GM21529 (cell line): Measurements from ENCODE around the gene PCSK2.

ENCODE experiments used
- ATAC-seq: cut with Tn5 transposase; IDR thresholded peaks from one replicate; pipeline ENCODE4 v1.9.1; 2021; ENCODE audit not compliant: unreplicated experiment

PCSK2 gene

DNA sequence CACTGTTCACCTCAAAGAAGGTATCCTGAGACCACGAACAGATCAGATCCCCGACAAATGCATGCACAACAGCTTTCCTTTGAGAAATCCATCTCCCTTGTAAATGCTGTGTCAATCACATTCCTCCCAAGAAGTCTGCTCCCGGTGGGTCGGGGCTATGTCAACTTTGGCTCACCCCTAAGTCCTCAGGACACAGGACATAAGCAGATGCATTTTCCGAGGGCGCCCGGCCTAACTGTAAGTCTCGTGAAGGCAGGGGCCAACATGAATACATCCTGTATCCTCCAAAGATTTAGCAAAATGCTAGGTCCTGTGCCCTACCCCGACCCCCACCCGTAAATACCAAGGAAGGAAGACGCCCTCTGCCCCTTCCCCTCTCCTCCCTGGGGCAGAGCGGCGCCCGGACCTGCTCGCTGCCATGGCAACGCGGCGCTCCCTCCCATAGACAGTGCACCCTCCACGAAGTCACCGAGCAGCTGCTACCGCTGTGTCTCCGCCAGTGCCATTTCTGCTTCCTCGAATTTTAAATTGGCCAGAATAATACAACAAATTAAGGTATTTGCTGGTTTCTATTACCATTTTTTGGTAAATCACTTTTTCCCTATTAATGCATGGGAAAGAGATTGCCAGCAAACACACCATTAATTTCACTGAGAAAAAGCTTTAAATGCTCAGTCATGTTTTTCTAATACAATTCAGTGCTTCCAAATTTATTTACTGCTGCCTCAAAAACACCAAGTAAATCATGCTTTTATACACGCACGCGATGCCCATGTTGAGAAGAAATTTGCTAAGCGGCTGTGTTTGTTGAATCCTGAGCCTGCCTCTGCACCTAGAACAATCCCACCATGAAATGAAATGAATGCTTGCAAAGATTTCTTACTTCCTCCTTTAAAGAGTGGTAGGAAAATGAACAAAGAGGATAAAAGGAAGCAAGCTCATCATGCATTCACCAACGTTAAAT is 100.6 kb downstream of the PCSK2 start:
- ATAC-seq: no peak

GRCh38 chr20:17334932-17335331 is 108.1 kb downstream of the PCSK2 start:
- ATAC-seq: no peak

GRCh38 chr20:17339000-17339399 is 112.2 kb downstream of the PCSK2 start:
- no peak for ATAC-seq

DNA sequence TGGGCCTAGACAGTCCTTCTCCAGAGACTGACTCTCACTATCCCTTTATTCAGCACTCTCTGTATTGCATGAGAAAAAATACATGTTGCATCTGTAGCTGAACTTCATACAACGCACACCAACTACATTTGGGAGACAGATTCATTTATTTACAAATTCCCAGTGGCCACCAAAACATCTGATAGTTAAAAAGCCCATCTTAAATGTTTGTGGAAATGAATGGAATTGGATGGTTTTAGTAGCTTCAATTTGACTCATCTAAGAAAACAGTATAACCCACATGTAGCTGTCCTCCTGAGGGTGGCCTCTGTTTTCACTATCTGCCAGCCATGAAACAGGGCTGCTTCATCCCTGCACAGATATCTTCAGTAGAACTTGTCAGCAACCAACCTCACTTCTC is 116.3 kb downstream of the PCSK2 start:
- no peak for ATAC-seq

DNA sequence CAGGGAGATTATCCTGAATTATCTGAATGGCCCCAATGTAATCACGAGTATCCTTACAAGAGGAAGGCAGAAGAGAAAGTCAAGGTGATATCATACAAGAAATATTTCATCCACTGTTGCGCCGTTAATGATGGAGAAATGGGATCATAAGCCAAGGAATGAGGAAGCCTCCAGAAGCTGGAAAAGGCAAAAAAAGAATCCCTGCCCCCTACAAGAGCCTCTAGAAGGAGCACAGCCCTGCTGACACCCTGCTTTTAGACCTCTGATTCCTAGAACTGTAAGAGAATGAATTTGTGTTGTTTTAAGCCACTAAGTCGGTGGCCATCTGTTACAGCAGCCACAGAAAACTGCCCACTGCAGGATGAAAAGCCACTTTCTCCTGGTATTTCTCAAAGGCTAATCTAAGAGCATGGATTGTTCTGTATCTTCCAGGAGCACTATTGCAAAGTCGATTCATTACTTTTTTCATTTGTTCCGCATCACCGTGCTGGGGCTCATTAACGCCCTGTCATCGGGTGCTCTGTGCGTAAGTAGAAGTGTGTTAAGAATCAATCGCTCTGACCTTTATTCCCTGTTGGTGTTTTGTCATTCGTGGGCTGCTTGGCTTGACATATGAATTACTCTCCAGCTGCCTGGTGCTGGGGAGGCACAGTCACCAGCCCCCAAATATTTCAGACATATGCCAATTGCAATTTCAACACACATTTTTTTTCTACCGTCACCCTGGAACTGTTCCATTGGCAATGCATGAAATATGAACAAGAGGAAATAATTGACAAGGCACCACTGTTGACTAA is 117.0 kb downstream of the PCSK2 start:
- no peak for ATAC-seq

GRCh38 chr20:17344790-17345189 is 118.0 kb downstream of the PCSK2 start:
- ATAC-seq: no peak

DNA sequence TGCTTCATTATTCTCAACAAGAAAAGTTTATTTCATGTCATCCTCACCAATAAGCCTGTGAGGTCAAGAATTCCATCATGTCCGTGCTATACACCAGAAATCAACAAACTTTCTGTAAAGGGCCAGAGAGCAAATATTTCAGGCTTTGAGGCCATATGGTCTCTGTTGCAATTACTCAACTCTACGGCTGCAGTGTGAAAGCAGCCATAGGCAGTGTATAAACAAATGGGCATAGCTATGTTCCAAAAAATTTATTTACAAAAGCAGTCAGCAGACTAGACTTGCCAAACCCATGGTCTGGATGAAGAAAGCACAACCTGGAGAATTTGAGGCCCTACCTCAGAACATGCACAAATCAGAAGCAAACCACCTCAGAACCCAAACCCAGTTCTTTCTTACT is 118.5 kb downstream of the PCSK2 start:
- ATAC-seq: no peak

GRCh38 chr20:17350321-17350720 is 123.5 kb downstream of the PCSK2 start:
- ATAC-seq: no peak

GRCh38 chr20:17357238-17357637 is 130.4 kb downstream of the PCSK2 start:
- no peak for ATAC-seq

GRCh38 chr20:17358854-17359253 is 132.0 kb downstream of the PCSK2 start:
- no peak for ATAC-seq

DNA sequence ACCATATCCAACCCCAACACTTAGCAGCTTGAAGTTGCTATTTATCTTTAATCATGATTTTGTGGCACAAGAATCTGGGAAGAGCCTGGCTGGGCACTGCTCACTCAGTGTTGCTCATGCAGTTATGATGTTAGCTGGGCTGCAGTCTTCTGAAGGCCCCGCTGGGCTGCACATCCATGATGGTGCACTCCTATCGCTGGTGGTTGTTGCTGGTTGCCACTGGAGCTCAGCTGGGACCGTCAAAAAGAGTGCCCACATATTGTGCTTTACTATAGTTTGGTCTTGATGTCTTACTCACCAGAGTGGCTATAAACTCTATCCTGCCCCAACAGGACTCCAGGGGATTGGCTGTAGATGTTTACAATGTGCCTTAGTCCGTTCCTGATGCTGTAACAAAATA is 137.8 kb downstream of the PCSK2 start:
- ATAC-seq: no peak

DNA sequence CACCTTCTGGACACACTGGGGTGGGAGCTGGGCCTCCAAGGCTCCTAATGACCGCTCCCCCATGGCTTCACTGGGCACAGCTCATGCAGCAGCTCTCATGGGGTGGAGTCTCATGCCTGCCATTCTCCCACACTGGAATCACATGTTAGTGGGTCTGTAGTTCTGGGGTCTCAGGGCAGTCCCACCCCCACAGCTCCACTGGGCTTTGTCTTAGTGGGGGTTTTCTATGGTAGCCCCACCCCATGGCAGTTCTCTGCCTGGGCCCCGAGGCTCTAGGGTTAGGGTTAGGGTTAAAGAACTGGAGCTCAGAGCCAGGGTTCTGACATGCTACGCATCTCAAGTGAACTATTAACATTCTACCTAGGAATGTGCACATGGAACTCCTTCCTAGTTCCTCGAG is 139.0 kb downstream of the PCSK2 start:
- no peak for ATAC-seq

DNA sequence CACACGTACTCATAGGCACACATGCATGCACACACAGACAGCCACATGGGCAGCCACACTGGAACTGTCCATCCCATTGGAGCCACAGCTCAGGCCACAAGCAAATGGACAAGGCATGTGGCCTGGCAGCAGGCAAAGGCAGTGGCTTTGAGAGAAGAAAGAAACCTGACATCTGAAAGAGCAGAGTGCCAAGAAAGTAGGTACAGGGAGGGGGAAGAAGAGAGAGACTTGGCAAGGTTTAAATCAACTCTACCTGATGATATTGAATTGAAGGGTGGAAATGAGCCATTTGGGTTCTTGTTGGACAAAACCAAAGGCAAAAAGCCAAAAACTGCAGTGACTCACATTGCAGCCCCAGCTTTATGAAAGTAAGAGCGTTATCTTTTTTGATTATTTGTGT is 142.7 kb downstream of the PCSK2 start:
- ATAC-seq: no peak

DNA sequence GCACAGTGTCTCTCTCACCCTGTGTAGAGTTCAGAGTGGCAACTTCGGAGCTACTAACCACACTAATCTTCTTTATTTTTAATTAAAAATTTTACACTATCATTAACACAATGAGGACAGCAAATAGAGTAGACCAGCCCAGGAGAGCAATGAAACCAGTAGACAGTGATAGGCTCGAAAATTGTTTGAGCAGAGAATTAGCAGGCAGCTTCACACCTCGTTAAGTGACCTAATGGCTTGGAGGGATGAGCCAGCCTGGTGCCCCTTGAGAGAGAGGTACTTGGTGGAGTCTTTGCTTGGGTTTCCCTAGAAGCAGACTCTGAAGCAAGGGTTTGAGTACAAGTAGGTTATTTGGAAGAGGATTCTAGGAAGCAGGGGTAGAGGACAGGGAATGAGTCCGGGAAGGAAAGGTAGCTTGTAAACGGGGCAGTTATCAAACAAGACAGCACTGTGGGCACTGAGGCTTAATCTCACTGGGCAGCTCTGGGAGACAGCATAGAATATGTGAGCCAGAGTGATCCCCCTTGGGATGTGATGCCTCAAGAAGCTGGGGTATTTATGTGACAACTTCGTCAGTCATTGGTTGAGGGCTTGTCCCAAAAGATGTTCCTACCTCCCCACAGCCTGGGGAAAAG is 146.1 kb downstream of the PCSK2 start:
- ATAC-seq: no peak

GRCh38 chr20:17374086-17374485 is 147.2 kb downstream of the PCSK2 start:
- no peak for ATAC-seq

DNA sequence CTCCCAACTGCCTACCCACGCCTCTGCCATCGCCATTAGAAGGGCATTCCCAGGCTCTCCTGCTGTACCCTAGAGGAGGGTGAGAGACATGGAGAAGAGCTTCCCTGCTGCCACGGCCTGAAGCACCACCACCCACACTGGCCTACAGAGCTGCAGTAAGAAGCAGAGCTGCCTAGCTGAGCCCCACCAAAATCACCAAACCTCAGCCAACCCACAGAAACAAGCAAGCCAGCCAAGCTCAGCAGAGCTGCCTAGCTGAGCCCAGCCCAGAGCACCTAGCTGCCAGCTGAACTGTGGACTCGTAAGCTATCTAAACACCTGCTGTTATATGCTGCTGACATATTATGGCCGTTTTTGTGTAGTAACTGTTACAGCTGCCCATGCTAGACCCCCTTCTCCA is 149.2 kb downstream of the PCSK2 start:
- ATAC-seq: no peak

DNA sequence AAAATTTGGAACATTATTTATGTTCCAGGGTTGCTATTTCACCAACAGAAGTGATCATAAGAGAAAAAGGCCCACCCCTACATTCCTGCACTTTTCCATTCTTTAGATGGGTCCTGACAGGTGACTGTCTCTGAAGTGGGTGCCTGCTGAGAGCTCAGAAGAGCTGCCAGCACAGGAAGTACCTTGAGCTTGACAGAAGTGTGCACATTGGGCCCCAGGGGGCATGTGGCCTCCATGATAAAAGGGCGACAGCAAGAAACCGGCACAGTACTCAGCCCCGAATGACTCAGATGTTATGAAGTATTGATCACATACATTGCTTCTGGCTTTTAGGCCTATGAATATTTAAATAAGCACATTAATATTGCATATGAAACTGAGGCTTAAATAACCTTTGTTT is 150.4 kb downstream of the PCSK2 start:
- no peak for ATAC-seq

DNA sequence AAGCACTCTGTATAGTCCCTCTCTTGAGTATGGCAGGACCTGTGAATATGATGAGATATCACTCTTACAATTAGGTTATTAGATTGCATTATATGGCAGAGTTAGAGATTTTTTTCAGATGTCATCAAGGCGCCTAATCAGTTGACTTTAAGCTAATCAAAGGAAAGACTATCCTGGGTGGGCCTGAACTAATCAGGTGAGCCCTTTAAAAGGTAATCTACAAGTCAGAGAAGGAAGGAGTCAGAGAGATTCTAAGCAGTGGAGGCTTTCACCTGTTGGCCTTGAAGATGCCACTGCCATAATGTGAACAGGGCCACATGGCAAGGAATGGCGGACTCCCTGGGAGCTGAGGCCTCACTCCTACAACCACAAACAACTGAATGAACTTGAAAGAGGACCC is 152.8 kb downstream of the PCSK2 start:
- ATAC-seq: no peak

- no peak for ATAC-seq
Measured at GRCh38 chr20:17380801-17381200, 154.0 kb downstream of the PCSK2 start.

GRCh38 chr20:17381724-17382123 is 154.9 kb downstream of the PCSK2 start:
- no peak for ATAC-seq

DNA sequence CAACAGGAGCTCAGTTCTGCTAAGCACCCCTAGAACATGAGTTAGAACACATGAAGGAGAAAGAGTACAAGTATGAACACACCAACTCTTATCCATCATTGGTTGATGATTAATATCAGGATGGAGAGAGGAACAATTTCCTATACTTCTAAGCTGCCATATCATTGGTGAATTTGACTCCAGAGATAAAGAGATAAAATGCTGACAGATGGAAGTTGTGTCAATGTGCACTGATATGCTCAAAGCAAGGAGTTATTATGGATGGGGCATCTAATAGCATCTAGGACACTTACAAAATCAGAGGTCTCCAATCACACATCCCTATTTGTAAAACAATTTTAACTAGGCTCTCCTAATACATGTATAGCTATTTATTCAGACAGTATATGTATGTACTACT is 159.0 kb downstream of the PCSK2 start:
- no peak for ATAC-seq

DNA sequence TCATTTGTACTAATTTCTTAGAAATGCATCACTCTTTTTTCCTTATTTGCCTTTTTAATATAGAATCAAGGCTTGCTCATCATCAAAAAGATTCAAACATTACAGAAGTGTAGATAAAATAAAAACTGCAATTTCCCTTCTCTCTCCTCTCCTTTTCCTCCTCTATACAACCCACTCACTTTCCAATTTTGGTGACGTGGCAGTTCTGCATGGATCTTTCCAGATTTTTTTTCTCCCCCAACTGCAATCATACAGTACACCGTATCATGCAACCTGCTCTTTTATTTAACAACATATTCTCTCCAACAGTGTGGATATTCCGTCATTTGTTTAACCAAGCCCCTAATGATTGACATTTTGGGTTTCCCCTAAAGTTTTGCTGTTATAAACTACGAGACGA is 163.8 kb downstream of the PCSK2 start:
- no peak for ATAC-seq
